GM18508 (cell line): ENCODE results near the gene NAV2.
"Not testable (repeated sequence)": the region's sequence is repeated elsewhere in the genome, so short reads cannot be mapped to it uniquely, and the experiment has no call there.

Source experiments
- ATAC-seq: cut with Tn5 transposase; IDR thresholded peaks from one replicate; pipeline ENCODE4 v1.9.1; 2021; ENCODE audit warnings: moderate number of reproducible peaks; ENCODE audit not compliant: insufficient read depth, unreplicated experiment

The NAV2 gene

GRCh38 chr11:19959648-19960059, 247.0 kb downstream of the NAV2 start:
- no peak for ATAC-seq

- not testable (repeated sequence) for ATAC-seq
These were observed 247.8 kb downstream of the NAV2 start for GRCh38 chr11:19960410-19960809.

- ATAC-seq, result no peak
These were observed 248.6 kb downstream of the NAV2 start for GRCh38 chr11:19961225-19961624.

- no peak for ATAC-seq
These were observed 249.6 kb downstream of the NAV2 start for GRCh38 chr11:19962053-19962800.

GRCh38 chr11:19962801-19963175, 250.2 kb downstream of the NAV2 start:
- no peak for ATAC-seq

- ATAC-seq, result no peak
These were observed 251.2 kb downstream of the NAV2 start for GRCh38 chr11:19963697-19964387.

GRCh38 chr11:19966441-19966840, 253.8 kb downstream of the NAV2 start:
- ATAC-seq, result no peak

- ATAC-seq, result no peak
These were observed 254.3 kb downstream of the NAV2 start for GRCh38 chr11:19966927-19967326.

GRCh38 chr11:19967787-19968186, 255.2 kb downstream of the NAV2 start:
- no peak for ATAC-seq

GRCh38 chr11:19968860-19969259, 256.2 kb downstream of the NAV2 start:
- ATAC-seq, result no peak

- no peak for ATAC-seq
These were observed 258.3 kb downstream of the NAV2 start for GRCh38 chr11:19970944-19971343.

GRCh38 chr11:19972091-19972490, 259.5 kb downstream of the NAV2 start:
- no peak for ATAC-seq

- ATAC-seq, result no peak
These were observed 260.0 kb downstream of the NAV2 start for GRCh38 chr11:19972651-19973050.

GRCh38 chr11:19973136-19973635, 260.5 kb downstream of the NAV2 start:
- ATAC-seq, result no peak

- ATAC-seq, result no peak
These were observed 262.2 kb downstream of the NAV2 start for GRCh38 chr11:19974886-19975285.

GRCh38 chr11:19975414-19975990, 262.9 kb downstream of the NAV2 start:
- no peak for ATAC-seq

GRCh38 chr11:19976281-19976941, 263.8 kb downstream of the NAV2 start:
- no peak for ATAC-seq

- ATAC-seq, result no peak
These were observed 265.3 kb downstream of the NAV2 start for GRCh38 chr11:19977941-19978340.

- ATAC-seq, result peak; percentile 65
These were observed 266.3 kb downstream of the NAV2 start for GRCh38 chr11:19978668-19979518.

- peak; percentile 57 for ATAC-seq
These were observed 266.8 kb downstream of the NAV2 start for GRCh38 chr11:19979519-19979845.
